ENCODE measurements around the gene METAP1.

- TF ChIP-seq RCOR1 (IDR thresholded peaks at IDR 0.05; ENCODE audit: insufficient replicate concordance, low read length) (no peak), ELK1 (IDR thresholded peaks at IDR 0.05; ENCODE audit: borderline replicate concordance, low read depth, low read length) (no peak), CTCF (conservative IDR thresholded peaks at IDR 0.05; ENCODE audit: low read depth, low read length) (no peak), FOS (IDR thresholded peaks at IDR 0.05; ENCODE audit: low read depth, low read length) (no peak), POLR2A (IDR thresholded peaks at IDR 0.05; ENCODE audit: low read depth, low read length) (no peak), USF2 (IDR thresholded peaks at IDR 0.05; ENCODE audit: low read depth, low read length) (no peak), RAD21 (IDR thresholded peaks at IDR 0.05; ENCODE audit: low read length) (no peak), CHD1 (IDR thresholded peaks at IDR 0.05; ENCODE audit: low read depth, low read length) (no peak), BHLHE40 (IDR thresholded peaks at IDR 0.05; ENCODE audit: low read depth, low read length) (no peak), SMC3 (IDR thresholded peaks at IDR 0.05; ENCODE audit: low read depth, low read length) (no peak)
Observed at GRCh38 chr4:99091216-99091575, 95.7 kb downstream of the METAP1 start.
